ENCODE data around the gene PLA2G3. TPM values are rescaled to one million over a fixed set of nuclear protein-coding genes. Genes with fewer than 3 reads are reported as not detected.

Gene PLA2G3
- total and polyA plus RNA-seq, 2 of the 8 experiments (the other 6 are each of a cell fraction or from before 2014, with no cell fraction given): 18.1 to 25.9 TPM

DNA sequence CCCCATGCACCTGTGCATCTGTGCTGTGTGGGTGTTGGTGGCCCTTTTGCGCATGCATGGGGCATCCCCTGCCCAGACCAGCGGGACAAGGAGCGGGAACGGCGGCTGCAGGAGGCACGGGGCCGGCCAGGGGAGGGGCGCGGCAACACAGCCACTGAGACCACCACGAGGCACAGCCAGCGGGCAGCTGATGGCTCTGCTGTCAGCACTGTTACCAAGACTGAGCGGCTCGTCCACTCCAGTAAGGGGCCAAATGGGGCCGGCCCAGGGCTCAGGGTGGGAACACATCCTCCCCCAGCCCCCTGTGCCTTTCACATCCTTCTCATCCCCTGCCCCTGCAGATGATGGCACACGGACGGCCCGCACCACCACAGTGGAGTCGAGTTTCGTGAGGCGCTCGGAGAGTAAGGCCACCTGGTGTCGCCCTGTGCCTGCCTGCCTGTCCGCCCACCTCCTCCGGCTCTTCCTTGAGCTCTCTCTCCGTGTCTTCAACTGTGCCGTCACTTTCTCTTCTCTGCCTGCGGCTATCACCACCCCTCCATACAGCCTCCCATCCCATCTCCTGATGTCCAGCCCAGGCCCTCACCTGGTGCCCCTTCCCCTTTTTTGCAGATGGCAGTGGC lies 43.5 kb downstream of the PLA2G3 start (continued):
- TF ChIP-seq CTCF (IDR thresholded peaks at IDR 0.05; ENCODE audit: control extremely low read depth in 1 of 3, insufficient read depth in 1 of 3, low read depth in 1 of 3, low read length in 3 of 3): peak; percentile 32 to 46 (median 36)

All from H1 (cell line).